ENCODE data around the gene METTL8.

DNA sequence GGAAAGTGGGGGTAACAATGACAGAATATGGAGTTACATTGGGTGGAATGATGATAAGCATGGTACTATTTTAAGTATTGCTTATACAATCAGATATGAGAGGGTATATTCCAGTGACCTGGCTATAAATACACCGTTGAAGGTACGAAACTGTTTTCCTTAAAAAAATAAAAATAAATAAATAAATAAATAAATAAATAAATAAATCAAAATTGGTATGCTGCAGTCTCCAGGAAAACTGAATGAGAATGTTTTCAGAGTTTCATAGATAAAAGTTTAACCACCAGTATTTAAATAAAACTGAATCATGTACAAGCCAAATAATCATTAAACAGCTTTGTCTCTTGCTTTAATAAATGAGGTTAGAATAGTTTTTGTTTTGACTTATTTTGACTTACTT lies 71.4 kb downstream of the METTL8 start:
- TF ChIP-seq, protein P1, sequence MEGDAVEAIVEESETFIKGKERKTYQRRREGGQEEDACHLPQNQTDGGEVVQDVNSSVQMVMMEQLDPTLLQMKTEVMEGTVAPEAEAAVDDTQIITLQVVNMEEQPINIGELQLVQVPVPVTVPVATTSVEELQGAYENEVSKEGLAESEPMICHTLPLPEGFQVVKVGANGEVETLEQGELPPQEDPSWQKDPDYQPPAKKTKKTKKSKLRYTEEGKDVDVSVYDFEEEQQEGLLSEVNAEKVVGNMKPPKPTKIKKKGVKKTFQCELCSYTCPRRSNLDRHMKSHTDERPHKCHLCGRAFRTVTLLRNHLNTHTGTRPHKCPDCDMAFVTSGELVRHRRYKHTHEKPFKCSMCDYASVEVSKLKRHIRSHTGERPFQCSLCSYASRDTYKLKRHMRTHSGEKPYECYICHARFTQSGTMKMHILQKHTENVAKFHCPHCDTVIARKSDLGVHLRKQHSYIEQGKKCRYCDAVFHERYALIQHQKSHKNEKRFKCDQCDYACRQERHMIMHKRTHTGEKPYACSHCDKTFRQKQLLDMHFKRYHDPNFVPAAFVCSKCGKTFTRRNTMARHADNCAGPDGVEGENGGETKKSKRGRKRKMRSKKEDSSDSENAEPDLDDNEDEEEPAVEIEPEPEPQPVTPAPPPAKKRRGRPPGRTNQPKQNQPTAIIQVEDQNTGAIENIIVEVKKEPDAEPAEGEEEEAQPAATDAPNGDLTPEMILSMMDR (IDR thresholded peaks at IDR 0.05) = no peak
- TF ChIP-seq MYC (IDR thresholded peaks at IDR 0.05; ENCODE audit: borderline replicate concordance, low read length) = no peak
- no peak for TF ChIP-seq CBX8 (IDR thresholded peaks at IDR 0.05)
- no peak for TF ChIP-seq BHLHE40 (IDR thresholded peaks at IDR 0.05; ENCODE audit: low read depth, low read length)

All from A549 (cell line).